Endothelial cell (in vitro differentiated cells): ENCODE measurements around the gene SIPA1. TPM values are rescaled to one million over a fixed set of nuclear protein-coding genes. Genes with fewer than 3 reads are reported as not detected.

Source experiments
- DNase-seq: peaks from one replicate; pipeline ENCODE4 v3.0.0; 2021; ENCODE audit warnings: low spot score
- H3K27ac Mint-ChIP-seq: one replicate; pipeline ENCODE4 v1.8.0; 2021; ENCODE audit warnings: mixed read lengths, inconsistent platforms; ENCODE audit not compliant: unreplicated experiment
- H3K27me3 Mint-ChIP-seq: one replicate; pipeline ENCODE4 v1.8.0; 2021; ENCODE audit warnings: mild to moderate bottlenecking, moderate library complexity, mixed read lengths, inconsistent platforms; ENCODE audit not compliant: unreplicated experiment
- H3K36me3 Mint-ChIP-seq: one replicate; pipeline ENCODE4 v1.8.0; 2021; ENCODE audit warnings: mild to moderate bottlenecking, low read depth, mixed read lengths, inconsistent platforms; ENCODE audit not compliant: unreplicated experiment
- H3K4me1 Mint-ChIP-seq: one replicate; pipeline ENCODE4 v1.8.0; 2021; ENCODE audit warnings: mild to moderate bottlenecking, mixed read lengths, inconsistent platforms; ENCODE audit not compliant: unreplicated experiment
- H3K4me3 Mint-ChIP-seq: one replicate; pipeline ENCODE4 v1.8.0; 2021; ENCODE audit warnings: mild to moderate bottlenecking, mixed read lengths, inconsistent platforms; ENCODE audit not compliant: unreplicated experiment
- H3K9me3 Mint-ChIP-seq: one replicate; pipeline ENCODE4 v1.8.0; 2021; ENCODE audit warnings: mixed read lengths, inconsistent platforms; ENCODE audit not compliant: unreplicated experiment
- CTCF ChIP-seq: fragments of 200-600 bp; sonication (generic); IDR thresholded peaks from one replicate; pipeline ENCODE4 v1.5.0; 2021; ENCODE audit warnings: antibody characterized with exemption; ENCODE audit not compliant: unreplicated experiment
- total RNA-seq: library from RNA; stranded (reverse); fragmentation: NEBNext Ultra II Directional; extraction: Animal tissue kit (Norgen Biotek cat#: 25700); gene quantifications from one replicate; pipeline ENCODE4 v1.2.1, GENCODE V29; 2021; ENCODE audit not compliant: unreplicated experiment

Gene SIPA1
- total RNA-seq, 1 donor from 2014 or later: 267 TPM

GRCh38 chr11:65595131-65595530 lies 42.8 kb upstream of the SIPA1 start:
- Mint-ChIP-seq H3K27me3 (peaks cover 37% of the 10 kb centered on the region), H3K27ac (no peak overlapping the region), H3K4me3 (no peak overlapping the region), H3K36me3 (peaks cover 18% of the 10 kb centered on the region), H3K4me1 (peaks cover 4% of the 10 kb centered on the region), H3K9me3 (no peaks in the 10 kb centered on the region)
- TF ChIP-seq CTCF: no peak
- DNase-seq: no peak

- Mint-ChIP-seq H3K4me1 (peaks cover 4% of the 10 kb centered on the region), H3K9me3 (no peaks in the 10 kb centered on the region), H3K27ac (peak within 1 kb of the TSS; percentile 22), H3K4me3 (peak within 1 kb of the TSS; percentile 38), H3K27me3 (peaks cover 31% of the 10 kb centered on the region), H3K36me3 (peaks cover 16% of the 10 kb centered on the region)
- DNase-seq: no peak
- no peak for TF ChIP-seq CTCF
Measured at GRCh38 chr11:65595543-65596281, 42.2 kb upstream of the SIPA1 start, which contains the start of gene KCNK7. Gene KCNK7 (minus strand): TSS chr11:65595800. CDS start chr11:65595772, 28 bp downstream.

- H3K36me3 Mint-ChIP-seq: peaks cover 23% of the 10 kb centered on the region
- no peak overlapping the region for H3K4me3 Mint-ChIP-seq
- no peaks in the 10 kb centered on the region for H3K9me3 Mint-ChIP-seq
- no peak for DNase-seq
- TF ChIP-seq CTCF: no peak
- peaks cover 4% of the 10 kb centered on the region for H3K4me1 Mint-ChIP-seq
- H3K27me3 Mint-ChIP-seq: peaks cover 35% of the 10 kb centered on the region
- no peak overlapping the region for H3K27ac Mint-ChIP-seq
Measured at GRCh38 chr11:65596520-65596919, 41.4 kb upstream of the SIPA1 start.

GRCh38 chr11:65598258-65598699 lies 39.6 kb upstream of the SIPA1 start:
- no peak for DNase-seq
- Mint-ChIP-seq H3K36me3 (peaks cover 28% of the 10 kb centered on the region), H3K27me3 (peaks cover 33% of the 10 kb centered on the region), H3K4me1 (peaks cover 4% of the 10 kb centered on the region), H3K9me3 (no peaks in the 10 kb centered on the region), H3K27ac (no peak overlapping the region), H3K4me3 (no peak overlapping the region)
- no peak for TF ChIP-seq CTCF

GRCh38 chr11:65599216-65599954 lies 38.5 kb upstream of the SIPA1 start:
- DNase-seq: no peak
- Mint-ChIP-seq H3K4me1 (peaks cover 7% of the 10 kb centered on the region), H3K4me3 (peak overlapping the region; percentile 37), H3K27me3 (peaks cover 30% of the 10 kb centered on the region), H3K9me3 (no peaks in the 10 kb centered on the region), H3K27ac (no peak overlapping the region), H3K36me3 (peaks cover 39% of the 10 kb centered on the region)
- no peak for TF ChIP-seq CTCF
